Measurements from ENCODE around the gene PHC2. TPM values are rescaled to one million over a fixed set of nuclear protein-coding genes. Genes with fewer than 3 reads are reported as not detected.

The PHC2 gene
- total RNA-seq, 4 donors from 2014 or later: 70.2 to 114 (median 77.2) TPM

DNA sequence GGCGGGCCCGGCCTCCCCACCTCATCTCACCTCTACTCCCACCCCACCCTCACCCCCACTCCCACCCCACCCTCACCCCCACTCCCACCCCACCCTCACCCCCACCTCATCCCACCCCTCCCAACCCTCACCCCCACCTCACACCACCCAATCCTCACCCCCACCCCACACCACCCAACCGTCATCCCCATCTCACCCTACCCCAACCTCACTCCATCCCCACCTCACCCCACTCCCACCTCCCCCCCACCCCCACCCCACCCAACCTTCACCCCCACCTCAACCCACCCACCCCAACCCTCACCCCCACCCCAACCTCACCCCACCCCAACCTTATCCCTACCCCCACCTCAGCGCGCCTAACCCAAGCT is 123.4 kb downstream of the PHC2 start:
- WGBS, 2 donors: 35 to 56% methylated on average over 2 of the region's 5 CpGs
- no peak for DNase-seq (ENCODE audit: low spot score in 2 of 2)
- intact Hi-C loops (cut with DNase I; ENCODE audit: low total_unique reads): no loop called here
- no peak overlapping the region for H3K4me3 ChIP-seq (ENCODE audit: low read depth, poor library complexity, severe bottlenecking)
- TF ChIP-seq, protein P1, sequence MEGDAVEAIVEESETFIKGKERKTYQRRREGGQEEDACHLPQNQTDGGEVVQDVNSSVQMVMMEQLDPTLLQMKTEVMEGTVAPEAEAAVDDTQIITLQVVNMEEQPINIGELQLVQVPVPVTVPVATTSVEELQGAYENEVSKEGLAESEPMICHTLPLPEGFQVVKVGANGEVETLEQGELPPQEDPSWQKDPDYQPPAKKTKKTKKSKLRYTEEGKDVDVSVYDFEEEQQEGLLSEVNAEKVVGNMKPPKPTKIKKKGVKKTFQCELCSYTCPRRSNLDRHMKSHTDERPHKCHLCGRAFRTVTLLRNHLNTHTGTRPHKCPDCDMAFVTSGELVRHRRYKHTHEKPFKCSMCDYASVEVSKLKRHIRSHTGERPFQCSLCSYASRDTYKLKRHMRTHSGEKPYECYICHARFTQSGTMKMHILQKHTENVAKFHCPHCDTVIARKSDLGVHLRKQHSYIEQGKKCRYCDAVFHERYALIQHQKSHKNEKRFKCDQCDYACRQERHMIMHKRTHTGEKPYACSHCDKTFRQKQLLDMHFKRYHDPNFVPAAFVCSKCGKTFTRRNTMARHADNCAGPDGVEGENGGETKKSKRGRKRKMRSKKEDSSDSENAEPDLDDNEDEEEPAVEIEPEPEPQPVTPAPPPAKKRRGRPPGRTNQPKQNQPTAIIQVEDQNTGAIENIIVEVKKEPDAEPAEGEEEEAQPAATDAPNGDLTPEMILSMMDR (IDR thresholded peaks at IDR 0.05): no peak
- TF ChIP-seq POLR2A (IDR thresholded peaks at IDR 0.05): no peak

DNA sequence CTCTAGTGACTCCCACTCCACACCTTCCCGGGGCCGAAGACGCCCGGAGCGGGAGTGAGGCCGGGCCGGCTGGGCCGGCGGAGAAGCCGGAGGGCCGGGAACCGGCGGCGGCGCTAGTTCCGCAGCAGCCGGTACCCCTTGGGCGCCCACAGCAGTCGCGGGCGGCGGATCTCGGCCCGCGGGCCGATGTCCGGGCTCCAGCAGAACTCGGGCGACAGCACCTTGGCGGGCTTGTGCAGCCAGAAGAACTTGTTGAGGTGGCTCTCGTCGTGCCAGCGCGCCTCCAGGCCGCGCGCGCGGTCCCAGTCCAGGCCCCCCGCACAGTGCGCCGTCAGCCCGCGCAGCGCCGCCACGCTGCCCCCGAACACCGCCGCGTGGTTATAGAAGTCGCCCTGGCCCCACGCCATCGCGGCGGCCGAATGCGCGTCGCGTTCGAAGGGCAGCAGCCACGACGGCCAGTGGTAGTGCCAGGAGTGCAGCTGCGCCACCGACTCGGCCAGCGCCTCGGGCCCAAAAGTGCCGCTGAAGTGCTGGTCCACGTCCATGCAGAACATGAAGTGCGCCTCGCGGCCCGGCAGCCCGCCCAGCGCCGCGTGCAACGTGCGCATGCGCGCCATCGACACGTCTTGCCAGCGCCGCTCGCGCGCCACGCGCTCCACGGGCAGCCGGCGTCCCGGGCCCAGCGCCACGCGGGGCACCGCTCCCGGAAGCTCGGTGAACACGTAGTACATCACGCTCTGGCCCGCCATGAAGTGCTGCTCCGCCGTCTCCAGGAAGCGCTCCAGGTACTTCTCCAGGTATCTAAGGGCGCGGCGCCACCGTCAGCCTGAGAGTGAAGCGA is 124.0 kb downstream of the PHC2 start:
- H3K4me3 ChIP-seq (ENCODE audit: low read depth, poor library complexity, severe bottlenecking): no peak overlapping the region
- intact Hi-C loops (cut with DNase I; ENCODE audit: low total_unique reads): no loop called here
- no peak for DNase-seq (ENCODE audit: low spot score in 2 of 2)
- TF ChIP-seq POLR2A (IDR thresholded peaks at IDR 0.05): no peak
- TF ChIP-seq, protein P1 (IDR thresholded peaks at IDR 0.05): no peak
- 43 to 53% methylated on average over 15 to 29 of the region's 113 CpGs for WGBS, 2 donors

DNA sequence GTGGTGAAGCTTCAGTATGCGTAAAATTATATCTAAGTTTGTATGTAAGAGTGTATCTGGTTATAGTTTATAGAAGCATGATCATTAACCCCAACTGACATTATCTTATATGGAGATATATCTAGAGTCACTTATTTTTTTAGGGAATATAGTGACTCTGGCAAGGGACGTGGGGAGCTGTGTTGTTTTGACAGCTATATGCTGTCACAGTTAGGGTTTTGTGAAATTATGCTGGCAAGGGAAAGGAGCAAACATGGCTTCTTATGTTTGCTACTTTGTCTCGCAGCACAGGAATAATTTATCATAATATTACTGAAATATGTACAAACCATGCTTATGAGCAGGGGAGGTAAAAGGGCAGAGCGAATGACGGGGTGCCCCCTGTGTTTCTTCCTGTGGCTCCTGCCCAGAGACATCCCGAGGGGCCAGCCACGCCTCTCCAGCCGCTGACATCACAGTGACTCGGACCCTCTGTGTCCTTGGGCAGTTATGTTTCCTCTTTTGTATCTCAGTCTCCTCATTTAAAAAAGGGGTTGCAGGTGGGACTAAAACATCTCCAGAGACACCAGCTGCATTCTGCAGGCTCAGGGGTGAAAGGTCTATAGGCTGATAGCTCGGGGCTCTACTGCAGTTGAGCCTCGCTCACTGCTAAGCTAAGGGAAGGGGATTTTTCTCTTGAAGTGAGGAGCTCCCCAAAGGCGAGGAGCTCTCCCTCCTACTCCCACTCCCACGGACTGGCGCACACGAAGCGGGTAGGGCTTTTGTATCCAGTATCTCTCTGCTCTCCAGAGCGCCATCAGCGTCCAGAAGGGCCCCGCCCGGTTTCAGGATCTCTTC is 124.9 kb downstream of the PHC2 start:
- 61 to 66% methylated on average over 20 of the region's 20 CpGs for WGBS, 2 donors
- intact Hi-C loops (cut with DNase I; ENCODE audit: low total_unique reads): no loop called here
- no peak for DNase-seq (ENCODE audit: low spot score in 2 of 2)

DNA sequence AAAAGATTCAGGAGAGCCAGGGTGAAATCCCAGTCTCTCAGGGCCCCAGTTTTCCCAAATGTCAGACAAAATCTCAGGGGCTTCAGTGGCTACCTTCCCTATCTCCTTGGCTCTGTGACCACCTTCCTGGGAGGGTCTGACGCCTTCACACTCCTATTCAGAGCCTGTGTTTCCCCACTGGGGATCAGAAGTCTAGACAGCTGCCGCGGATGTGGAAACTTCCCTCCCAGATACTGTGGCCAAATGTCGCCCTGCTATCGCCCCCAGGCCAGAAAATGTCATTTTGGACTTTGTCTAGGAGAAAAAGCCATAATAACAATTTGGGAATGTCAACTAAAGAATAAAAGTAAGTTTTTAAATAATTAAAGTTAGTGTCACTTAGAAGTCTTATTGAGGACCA is 125.9 kb downstream of the PHC2 start:
- no peak for DNase-seq (ENCODE audit: low spot score in 2 of 2)
- intact Hi-C loops (cut with DNase I; ENCODE audit: low total_unique reads): no loop called here
- TF ChIP-seq POLR2A (IDR thresholded peaks at IDR 0.05): no peak
- TF ChIP-seq, protein P1 (IDR thresholded peaks at IDR 0.05): no peak
- WGBS, 2 donors: 92 to 96% methylated on average over 5 of the region's 5 CpGs
- H3K4me3 ChIP-seq (ENCODE audit: low read depth, poor library complexity, severe bottlenecking): no peak overlapping the region

More for the DNA sequence above, 124.9 kb downstream of the PHC2 start:
- no peak overlapping the region for H3K4me3 ChIP-seq (ENCODE audit: low read depth, poor library complexity, severe bottlenecking)
- TF ChIP-seq, protein P1 (IDR thresholded peaks at IDR 0.05): no peak
- TF ChIP-seq POLR2A (IDR thresholded peaks at IDR 0.05): no peak

DNA sequence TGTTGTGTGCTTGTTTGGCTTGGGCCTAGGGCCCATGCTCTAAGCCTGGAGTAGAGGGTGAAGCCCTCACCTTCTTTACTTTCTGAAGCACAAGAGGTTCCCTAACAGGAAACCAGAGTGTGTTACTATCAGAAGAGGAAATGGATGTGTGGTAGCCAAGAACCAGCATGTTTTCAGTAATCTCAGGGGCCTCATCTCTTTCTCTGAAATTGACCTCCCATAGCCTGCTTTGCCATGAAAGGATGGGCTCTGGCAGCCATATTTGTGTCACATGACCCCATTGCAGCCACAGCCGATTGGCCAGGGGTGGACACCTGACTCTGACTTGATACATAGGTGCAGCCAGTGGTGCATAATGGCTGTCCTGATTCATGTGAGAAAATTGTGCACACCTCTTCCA is 128.6 kb downstream of the PHC2 start:
- intact Hi-C loops (cut with DNase I; ENCODE audit: low total_unique reads): no loop called here
- DNase-seq (ENCODE audit: low spot score in 2 of 2): no peak
- WGBS, 2 donors: 80 to 94% methylated on average over 1 of the region's 1 CpG

More for the DNA sequence above, 128.6 kb downstream of the PHC2 start:
- TF ChIP-seq, protein P1 (IDR thresholded peaks at IDR 0.05): no peak
- TF ChIP-seq POLR2A (IDR thresholded peaks at IDR 0.05): no peak
- no peak overlapping the region for H3K4me3 ChIP-seq (ENCODE audit: low read depth, poor library complexity, severe bottlenecking)

All from lower leg skin (tissue), 4 donors.